OCI-LY3 (cell line): ENCODE data around the gene ADGRG1.

Source experiments
- CTCF ChIP-seq: fragments of 200-600, 300-600 bp; sonication (generic); IDR thresholded peaks from 2 replicates; pipeline ENCODE4 v1.5.1; 2014; ENCODE audit warnings: antibody characterized with exemption, low read length, low read depth
- EZH2phosphoT487 ChIP-seq: fragments of 200-600 bp; shearing (Covaris generic); IDR thresholded peaks from 2 replicates; pipeline ENCODE4 v1.6.1; 2018; ENCODE audit warnings: antibody characterized with exemption, mixed run types, low read depth

- no peak for TF ChIP-seq CTCF
- TF ChIP-seq EZH2phosphoT487: no peak
Observed at GRCh38 chr16:57627184-57627871, 1.1 kb upstream of the ADGRG1 start.
